GM19468 (cell line): ENCODE measurements around the gene RFXAP.

Source experiments
- ATAC-seq: cut with Tn5 transposase; IDR thresholded peaks from one replicate; pipeline ENCODE4 v1.9.1; 2021; ENCODE audit warnings: mild to moderate bottlenecking, moderate library complexity, moderate number of reproducible peaks; ENCODE audit not compliant: unreplicated experiment; ENCODE audit errors: extremely low read depth

Gene RFXAP

GRCh38 chr13:36814465-36814864 lies 4.6 kb upstream of the RFXAP start:
- ATAC-seq, result no peak

DNA sequence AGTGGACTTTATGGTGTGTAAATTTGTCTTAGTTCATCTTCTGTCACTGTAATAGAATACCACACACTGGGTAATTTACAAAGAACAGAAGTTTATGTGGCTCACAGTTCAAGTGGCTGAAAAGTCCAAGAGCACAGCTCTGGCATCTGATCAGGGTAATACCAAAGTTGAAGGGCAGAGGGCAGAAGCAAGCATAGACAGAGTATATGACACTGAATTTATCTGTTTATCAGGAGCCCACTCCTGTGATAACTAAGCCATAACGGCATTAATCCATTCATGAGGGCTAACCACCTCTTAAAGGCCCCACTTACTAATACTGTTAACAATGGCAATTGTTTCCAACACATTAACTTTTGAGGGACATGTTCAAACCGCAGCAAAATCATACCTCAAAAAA lies 4.0 kb upstream of the RFXAP start:
- no peak for ATAC-seq

DNA sequence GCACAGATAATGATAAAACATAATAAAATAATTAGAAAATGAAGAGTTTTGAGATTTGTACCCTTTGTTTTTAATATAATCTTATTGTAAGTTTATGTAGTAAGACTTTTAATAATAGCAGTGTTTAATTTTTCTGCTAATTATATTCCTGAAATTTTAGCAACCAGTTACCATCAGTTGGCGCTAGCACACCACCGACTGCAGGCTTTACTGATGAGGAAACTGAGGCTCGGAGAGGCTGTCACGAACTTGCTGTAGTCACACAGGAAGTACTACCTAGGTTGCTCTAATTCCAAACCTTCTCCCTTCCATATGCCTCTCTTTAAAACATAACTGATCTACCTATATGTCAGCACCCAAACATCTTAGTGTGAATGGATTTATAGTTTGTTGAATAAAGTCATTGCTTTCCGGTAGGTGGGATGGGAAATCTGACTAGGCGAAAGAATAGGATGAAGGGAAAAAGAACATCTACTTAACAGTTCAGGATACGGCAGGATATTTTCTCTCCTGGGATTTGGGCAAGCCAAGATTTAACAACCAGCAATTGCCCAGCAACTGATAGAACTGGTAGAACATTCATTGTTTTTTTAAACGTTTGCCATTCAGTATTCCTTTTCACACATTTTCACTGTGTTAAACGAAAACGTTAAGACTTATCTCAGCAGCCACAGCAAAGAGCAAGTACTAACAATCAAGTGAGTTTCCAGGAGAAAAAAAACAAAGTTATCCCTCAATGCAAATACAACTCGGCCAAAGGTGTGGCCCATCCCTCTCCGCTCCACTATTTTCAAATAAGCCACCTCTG lies 822 bp upstream of the RFXAP start:
- ATAC-seq, result no peak

GRCh38 chr13:36819739-36820090 lies 693 bp downstream of the RFXAP start:
- ATAC-seq, result no peak

- peak; percentile 24 for ATAC-seq
Measured at GRCh38 chr13:36820222-36820621, 1.2 kb downstream of the RFXAP start.

DNA sequence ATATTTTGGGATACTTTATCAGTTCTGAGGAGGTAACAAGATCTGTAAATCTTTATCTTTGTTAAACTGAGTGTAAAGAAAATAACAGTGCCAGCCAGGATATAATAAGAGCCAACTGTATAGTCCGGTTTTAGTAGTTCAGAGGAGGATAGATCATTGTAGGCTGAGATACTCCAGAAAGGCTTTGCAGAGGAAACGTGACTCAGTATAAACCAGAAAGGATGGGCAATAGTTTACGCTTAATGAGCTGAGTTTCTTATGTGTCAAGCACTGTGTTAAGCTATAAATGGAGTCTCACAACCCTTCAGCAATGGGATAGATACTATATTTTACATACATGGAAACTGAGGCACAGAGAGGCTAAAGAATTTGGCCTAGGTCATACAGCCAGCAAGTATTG lies 3.8 kb downstream of the RFXAP start:
- ATAC-seq, result no peak

- ATAC-seq, result no peak
Measured at GRCh38 chr13:36829753-36830152, 10.7 kb downstream of the RFXAP start.

GRCh38 chr13:36831291-36831690 lies 12.3 kb downstream of the RFXAP start:
- ATAC-seq, result no peak

DNA sequence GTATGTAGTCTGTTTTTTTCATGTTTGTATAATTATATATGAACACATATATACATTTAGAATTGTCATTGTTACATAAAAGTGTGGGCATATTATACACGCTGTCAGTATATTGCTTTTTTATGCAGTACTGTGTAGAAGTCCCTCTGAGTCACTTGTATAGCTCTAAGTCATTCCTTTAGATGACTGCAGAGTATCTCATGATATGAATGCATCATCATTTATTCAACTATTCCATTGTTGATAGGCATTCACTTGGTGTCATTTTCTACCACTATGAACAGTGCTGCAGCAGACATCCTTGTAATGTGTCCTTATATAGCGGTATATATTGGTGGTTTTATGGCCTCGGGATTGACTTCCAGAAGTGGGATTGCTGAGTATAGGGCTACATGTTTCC lies 15.3 kb downstream of the RFXAP start:
- no peak for ATAC-seq

DNA sequence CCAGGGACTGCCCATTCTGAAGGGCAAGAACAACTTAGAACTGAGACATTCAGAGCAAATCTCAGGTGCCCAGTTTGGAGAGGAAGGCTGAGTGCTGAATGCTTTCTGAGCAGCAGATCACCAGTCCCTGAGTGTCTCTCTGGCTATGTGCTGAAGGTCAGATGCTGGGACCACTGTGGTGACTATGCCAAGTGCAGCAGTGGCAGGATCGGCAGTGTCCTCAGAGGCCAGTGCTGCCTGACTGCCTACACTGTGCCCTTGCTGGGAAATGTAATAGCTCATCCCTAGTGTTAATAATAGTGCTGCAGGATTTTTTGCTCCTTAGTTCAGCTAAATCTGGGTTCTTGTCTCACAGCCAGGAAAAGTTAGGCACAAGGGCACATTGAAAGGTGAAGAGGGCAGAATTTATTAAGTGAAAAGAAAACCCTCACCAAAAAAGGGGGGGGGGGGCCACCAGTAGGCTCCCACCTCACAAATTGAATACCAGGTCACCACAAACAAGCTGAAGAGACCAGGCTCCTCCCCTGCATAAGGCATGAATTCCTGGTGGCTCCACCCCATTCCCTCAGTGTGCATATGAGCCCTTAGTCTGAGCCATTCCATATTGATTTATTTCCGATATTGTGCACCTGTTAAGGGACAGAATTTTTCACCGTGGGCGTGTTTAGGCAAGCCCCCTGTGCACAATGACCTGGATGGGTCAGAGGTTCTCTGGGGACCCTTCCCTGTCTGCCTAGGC lies 18.5 kb downstream of the RFXAP start:
- ATAC-seq, result no peak

- no peak for ATAC-seq
Measured at GRCh38 chr13:36839281-36839680, 20.3 kb downstream of the RFXAP start.

GRCh38 chr13:36839981-36840380 lies 21.0 kb downstream of the RFXAP start:
- ATAC-seq, result no peak

DNA sequence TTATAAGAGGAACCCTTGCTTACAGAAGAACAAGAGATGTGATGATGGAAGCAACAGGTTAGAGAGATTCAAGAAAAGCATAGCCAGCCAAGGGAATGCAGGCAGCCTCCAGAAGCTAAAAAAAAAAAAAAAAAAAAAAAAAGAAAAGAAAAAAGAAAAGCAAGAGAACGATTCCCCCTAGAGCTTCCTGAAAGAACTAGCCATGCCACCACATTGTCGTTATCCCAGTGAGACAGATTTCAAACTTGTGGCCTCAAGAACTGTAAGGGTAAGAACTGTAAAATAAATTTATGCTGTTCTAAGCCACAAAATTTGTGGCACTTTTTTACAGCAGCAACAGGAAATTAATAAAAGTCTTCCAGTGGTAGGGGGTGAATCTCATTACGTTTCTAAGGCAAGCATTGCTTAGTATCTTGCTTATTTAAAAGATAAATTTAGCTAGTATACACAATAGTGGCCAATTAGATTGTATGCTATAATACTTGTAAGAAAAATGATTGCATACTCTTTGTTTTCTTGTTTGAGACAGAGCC lies 21.8 kb downstream of the RFXAP start:
- ATAC-seq, result no peak

GRCh38 chr13:36841391-36841790 lies 22.4 kb downstream of the RFXAP start:
- no peak for ATAC-seq

- ATAC-seq, result no peak
Measured at GRCh38 chr13:36847606-36848005, 28.6 kb downstream of the RFXAP start.

- ATAC-seq, result peak; percentile 49
Measured at GRCh38 chr13:36848199-36848982, 29.4 kb downstream of the RFXAP start.

DNA sequence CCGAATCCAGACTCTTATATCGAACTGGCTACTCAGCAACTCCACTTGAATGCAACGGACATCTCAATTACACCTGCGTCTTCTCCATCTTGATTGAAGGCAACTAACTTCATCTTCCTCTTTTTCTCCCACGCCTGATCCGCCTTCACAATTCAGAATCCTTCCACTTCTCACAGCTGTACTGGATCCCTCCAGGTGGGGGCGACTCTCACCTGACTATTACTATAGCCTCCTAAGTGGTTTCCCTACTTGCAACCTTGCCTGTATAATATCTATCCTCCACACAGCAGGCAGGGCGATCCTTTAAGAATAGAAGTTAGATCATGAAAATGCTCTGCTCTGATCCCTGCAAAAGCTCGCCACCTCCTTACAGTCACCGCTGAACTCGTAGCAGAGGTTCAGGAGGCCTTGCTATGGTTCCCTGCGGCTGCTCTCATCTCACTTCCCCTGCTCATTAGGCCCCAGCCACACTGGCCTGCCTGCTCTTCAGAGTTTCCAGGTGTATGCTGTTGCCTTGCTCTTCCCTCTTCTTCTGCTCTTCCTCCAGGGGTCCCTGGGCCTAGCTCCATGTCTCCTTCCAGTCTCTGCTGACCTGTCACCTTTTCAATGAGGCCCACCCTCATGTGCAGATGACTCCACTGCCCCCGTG lies 31.9 kb downstream of the RFXAP start:
- no peak for ATAC-seq

- no peak for ATAC-seq
Measured at GRCh38 chr13:36857253-36857652, 38.2 kb downstream of the RFXAP start.

DNA sequence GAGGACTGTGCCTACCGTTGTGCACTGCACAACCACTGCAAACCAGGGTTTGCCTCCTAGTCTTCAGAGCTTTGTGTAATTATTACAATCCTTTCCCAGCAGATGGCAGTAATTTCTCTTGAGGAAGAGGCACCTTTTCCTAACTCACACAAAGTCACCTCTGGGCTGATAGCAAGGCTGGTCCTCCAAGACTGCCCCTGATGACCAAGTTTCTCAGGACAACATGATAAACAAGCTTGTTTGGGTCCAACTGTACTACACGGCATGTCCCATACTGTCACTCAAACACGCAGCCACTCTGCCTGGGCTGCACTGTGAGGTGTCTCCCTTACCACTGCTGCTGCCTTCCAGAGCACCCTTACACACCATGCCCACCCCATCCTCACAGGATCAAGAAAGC lies 39.3 kb downstream of the RFXAP start:
- peak; percentile 50 for ATAC-seq

- no peak for ATAC-seq
Measured at GRCh38 chr13:36859259-36859658, 40.2 kb downstream of the RFXAP start.
